HG02852 (cell line): Measurements from ENCODE around the gene MRPS34.

ENCODE experiments used
- ATAC-seq: cut with Tn5 transposase; IDR thresholded peaks from one replicate; pipeline ENCODE4 v1.9.1; 2021; ENCODE audit warnings: mild to moderate bottlenecking, moderate library complexity; ENCODE audit not compliant: unreplicated experiment

The MRPS34 gene

DNA sequence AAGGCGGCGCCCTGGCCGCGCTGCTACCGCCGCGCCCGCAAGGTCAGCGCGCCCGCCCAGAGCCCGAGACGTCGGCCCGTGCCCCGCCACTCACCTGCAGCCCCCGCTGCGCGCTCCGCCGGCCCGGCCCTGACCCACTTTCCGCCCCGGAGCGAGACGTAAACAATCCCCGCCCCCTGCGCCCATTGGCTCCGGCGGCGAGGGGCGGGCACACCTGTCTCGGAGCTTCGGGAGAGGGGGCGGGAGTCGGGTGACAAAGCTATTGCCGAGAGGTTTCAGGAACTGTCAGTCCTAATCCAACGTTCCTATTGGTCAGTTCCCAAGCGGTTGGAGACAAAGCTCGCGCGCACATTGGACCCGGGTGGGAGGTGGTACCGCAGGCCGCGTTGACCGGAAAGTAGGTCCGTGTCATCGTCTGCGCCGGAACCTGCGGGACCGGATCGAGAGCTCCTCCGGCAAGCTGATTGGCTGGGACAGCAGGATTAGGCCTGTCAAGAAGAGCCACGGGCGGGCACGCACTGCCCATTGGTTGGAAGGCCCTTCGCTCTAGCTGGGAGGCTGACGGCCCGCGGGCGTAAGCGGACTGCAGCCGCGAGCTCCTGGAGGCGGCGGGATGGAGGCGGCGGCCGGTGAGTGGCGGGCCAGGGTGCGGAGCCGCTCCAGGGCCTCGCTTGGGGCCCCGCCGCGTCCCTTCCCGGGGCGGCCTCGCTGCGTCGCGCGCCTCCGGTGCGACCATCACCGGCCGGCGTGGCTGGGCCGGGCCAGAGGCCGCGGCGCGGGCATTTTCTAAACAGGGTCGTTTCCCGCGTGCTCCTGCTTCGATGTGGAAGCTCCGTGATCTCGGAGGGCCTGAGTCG, 9.7 kb upstream of the MRPS34 start, which contains the start of the genes NUBP2 and SPSB3:
Gene NUBP2 (plus strand): TSS at position 553 of the 857 bp plus-strand sequence. CDS start 61 bp downstream, at position 614.
Gene SPSB3 (minus strand): TSS at position 164 of the 857 bp plus-strand sequence. CDS start 1,088 bp downstream, outside the sequence.
- peak; percentile 86 for ATAC-seq

DNA sequence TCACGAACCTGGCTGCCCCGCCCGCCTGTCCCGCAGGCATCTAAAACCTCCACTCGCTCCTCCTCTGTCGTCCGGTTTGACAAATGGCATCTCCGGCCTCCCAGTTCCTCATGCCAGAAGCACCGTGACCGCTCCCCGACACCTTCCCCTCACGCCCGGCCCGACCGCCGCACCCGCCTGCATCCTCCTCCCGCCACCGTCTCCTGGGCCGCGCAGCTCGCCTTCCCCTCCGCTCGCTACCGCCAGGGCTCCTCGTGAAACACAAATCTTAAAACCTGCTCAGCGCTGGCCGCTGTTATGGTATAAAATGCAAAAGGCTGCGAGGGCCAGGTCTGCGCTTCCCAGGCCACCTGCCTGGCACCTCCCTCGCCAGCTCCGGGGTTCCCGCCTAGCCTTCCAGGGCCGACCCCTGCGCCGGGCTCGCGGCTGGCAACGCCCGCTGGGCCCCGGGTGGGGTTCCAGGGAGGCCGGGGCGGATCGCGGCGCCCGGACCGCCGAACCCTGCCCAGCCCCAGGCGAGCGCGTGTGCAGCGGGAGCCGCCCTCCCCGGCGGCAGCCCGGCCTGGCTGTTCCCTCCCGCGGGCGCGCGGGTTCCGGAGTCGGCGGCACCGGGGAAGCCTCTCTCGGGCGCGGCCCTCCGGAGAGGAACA, 8.9 kb upstream of the MRPS34 start:
- ATAC-seq, result peak; percentile 5

DNA sequence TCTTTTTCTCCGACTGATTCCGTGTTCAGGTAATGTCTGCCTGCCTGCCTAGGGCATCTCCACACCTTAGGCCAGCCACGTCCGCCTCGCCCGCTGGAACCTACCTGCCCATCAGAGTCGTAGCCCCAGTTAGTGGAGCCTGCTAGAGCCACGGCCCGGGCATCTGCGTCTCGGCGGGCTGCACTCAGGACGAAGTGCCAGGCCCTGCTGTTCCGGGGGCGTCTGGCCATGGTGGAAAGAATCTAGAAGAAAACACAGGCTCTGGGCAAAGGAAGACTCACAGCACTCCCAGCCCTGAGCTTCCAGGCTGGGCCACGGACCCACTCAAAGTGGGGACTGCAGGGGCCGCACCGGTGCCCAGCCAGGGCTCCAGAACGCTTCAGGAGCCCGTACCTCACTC, 8.3 kb upstream of the MRPS34 start:
- no peak for ATAC-seq

DNA sequence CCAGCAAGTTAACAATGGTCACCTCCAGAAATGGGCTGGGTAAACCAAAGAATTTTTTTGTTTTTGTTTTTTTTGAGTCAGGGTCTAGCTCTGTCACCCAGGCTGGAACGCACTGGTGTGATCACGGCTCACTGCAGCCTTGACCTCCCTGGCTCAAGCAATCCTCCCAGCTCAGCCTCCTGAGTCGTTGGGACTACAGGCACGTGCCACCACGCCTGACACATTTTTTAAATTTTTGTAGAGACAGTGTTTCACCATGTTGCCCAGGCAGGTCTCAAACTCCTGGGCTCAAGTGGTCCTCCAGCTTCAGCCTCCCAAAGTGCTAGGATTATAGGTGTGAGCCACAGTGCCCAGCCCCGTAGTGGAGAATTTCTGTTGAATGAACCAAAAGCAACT, 7.7 kb upstream of the MRPS34 start:
- no peak for ATAC-seq

DNA sequence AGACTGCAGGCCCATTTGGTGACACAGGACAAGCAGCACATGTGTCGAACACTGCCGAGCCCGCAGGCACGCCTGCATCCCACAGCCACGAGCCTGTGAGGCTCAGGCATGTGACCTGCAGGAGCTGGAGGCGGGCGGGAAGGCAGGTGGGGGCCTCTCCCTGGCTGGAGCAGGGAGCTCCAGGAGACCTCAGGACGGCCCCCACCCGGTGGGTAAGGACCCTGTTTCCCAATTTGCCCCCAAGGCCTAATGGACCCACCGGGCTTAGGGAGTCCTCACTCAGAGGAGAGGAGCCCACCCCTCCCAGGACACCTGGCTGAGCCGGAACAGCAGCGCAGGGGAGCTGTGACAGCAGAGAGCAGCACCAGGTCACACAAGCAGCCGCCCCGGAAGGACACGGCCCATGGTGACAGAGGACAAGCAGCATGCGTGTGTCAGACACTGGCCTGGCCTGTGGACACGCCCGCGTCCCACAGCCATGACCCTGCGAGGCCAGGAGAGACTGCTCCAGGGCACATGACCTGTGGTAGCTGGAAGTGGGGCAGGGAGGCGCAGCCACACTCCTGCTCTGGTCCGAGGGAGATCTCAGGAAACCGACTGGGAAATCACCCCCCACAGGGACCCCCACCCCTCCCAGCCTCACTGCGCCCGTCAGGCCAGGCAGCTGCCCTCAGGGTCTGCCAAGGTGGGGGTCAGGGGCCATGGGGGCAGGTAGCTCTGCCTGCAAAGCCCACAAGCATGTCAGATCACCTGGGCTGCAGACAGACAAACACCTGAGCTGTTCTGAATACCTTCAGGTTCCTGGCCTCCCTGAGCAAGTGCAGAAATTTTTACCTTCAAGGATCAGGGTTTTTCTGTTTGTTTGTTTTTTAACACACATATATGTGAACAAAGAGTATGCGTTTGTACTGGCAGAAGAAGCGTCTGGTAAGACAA, 7.1 kb upstream of the MRPS34 start:
- ATAC-seq, result no peak

DNA sequence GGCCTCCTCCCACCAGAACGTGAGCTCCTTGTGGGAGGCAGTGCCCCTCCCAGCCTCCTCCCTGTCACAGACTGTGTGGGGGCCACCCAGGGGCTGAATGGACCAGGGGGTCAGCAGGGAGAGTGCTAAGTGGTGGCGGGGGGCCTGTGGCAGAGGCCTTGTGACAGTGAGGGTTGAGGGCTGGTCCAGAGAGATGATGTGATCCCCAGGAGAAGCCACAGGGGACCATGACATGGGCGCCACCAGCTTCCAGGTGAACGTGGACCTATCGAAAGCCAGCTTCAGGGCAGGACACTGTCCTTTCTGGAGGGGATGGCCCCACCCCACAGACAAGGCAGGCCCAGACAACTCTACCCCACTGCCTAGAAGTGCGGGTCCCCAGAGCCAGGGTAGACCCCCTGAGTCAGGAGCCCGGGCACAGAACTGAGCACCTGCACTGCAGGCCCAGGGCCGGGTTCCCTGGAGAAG, 6.3 kb upstream of the MRPS34 start:
- ATAC-seq, result no peak

DNA sequence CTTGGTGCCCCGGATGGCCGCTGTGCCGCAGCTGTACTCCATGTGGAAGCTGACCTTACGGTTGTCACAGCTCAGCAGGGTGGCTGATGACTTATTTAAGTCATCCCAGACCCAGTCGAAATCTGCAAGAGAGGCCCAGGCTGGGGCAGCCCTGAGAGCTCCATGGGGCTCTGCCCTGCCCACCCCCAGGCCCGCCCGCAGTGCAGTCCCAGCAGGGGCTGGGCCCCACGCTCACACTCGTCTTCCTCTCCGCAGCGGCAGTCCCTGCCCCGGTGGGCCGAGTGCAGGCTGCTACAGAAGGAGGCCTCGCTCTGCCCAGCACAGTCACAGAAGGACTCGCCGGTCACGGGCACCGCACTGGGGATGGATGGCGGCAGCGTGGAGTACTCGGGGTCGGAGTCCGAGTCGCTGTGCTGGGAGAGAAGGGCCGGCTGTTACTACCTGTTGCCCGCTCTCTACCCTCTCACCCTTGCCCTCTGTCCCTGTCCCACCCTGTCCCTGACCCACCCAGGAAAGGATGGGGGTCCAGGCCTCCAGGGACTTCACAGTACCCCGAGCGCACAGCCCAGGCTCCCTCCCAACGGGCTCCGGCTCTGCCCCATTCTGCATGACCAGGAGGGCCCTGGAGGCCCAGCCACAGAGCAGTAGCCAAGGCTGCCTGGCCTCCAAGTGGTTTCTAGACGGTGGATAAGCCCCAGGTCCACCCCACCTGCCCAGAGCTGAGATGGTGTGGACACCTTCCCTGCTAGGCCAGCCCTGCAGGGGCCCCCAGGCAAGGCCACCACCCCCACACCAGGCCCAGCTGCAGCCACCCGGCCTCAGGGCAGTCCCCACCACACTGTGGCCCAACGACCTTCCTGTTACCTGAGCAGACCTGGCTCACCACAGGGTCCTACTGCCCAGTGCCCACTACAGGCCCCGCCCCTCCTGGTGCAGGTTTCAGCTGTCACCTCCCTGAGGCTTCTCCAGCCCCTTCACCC, 5.6 kb upstream of the MRPS34 start:
- no peak for ATAC-seq

DNA sequence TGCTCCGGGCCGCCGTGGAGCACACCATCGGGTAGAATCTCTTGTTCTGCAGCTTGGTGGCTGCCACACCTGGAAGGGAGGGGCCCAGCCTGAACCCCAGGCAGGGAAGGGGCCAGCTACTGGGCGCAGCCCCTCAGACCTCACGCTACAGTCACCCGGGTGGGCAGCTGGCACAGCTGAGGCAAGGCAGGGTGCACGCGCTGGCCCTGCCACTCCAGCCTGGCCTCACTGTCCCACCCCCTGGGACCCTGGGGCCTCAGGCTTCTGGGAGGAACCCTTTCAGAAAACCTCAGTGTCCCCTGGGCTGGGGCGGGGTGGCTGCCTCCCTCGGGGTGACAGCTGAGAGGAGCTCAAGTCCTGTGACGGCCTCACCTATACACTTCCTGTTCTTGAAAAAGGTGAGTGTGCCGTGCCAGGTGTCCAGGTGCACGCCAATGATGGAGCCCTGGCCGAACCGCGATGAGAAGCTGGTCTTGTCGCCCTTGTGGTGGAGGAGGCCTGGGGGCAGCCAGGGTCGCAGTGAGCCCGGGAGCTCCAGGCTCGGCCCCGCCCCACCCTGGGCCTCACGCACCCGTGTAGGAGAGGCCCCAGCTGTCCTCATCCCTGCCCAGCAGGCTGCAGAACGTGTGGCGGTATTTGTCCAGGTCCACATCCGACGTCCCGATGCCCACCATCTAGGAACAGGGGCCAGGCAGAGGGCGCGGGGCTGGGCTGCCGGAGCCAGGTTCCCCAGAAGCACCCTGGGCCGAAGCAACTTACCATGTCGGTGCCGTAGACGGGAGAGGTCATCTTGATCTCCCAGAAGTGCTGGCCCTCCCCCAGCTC, 4.7 kb upstream of the MRPS34 start:
- no peak for ATAC-seq

DNA sequence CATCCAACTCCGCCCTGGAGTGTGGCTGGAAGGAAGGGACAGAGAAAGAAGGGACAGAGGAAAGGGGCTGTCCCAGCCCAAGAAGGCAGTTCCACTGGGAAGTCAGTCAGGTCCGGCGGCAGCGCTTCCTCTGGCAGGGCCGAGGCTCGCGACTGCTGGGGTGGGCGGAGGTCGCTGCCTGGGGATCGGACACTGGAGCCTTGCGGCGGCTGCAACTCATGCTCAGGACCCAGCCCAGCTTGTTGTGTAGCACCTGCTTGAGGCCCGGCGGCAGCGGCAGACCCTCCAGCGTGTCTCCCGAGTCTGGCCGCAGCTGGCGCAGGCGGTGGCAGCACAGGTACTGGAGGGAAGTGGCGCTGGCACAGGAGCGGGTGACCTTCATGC, 4.0 kb upstream of the MRPS34 start:
- no peak for ATAC-seq

DNA sequence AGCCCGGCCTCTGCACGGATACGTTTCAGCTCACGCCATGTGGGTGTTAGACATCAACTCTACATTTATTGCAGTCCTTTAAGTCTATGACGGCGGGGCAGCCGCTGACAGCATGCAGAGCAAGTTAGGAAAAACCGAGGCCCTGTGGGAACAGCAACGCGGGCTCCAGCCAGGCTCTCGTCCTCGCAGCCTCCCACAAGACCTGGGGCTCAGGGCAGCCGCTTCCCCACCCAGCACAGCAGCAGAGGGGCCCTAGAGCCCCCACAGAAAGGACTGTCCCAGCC, 3.7 kb upstream of the MRPS34 start:
- no peak for ATAC-seq

DNA sequence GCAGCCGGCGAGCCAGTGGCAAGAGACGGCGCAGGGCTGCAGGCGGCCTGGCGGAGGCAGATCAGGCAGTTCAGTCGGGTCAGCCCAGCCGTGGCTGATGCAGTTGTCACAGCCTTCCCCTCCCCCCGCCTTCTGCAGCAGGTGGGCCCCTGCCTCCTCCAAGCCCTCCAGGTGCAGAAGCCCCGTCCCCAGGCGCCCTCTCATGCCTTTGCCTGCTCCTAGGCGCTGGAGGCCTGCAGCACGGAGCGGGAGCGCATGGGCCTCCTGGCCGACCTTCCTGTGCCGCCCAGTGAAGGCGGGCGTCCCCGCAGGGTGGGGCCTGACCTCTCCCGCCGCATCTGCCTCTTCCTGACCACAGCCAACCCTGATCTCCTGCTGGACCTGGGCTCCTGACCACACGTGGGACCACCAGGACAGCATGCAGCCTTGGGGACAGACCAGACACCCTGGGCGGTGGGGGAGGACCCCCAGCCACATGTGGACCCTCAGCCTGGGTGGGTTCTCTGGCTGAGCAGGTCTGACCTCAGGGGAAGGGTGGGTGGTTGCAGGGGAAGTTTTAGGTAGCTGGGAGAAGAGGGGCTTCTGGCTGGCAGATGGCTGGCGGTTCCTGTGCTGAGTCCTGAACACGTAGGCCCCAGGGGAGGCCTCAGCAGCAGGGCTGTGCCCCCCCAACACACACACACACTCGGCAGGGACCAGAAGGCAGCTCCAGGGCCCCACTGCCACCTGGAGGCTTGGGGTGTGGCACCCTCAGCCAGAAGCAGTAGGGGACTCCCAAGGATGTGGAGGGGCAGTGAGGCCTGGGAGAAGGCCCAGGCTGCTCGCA, 3.1 kb upstream of the MRPS34 start:
- ATAC-seq, result no peak

DNA sequence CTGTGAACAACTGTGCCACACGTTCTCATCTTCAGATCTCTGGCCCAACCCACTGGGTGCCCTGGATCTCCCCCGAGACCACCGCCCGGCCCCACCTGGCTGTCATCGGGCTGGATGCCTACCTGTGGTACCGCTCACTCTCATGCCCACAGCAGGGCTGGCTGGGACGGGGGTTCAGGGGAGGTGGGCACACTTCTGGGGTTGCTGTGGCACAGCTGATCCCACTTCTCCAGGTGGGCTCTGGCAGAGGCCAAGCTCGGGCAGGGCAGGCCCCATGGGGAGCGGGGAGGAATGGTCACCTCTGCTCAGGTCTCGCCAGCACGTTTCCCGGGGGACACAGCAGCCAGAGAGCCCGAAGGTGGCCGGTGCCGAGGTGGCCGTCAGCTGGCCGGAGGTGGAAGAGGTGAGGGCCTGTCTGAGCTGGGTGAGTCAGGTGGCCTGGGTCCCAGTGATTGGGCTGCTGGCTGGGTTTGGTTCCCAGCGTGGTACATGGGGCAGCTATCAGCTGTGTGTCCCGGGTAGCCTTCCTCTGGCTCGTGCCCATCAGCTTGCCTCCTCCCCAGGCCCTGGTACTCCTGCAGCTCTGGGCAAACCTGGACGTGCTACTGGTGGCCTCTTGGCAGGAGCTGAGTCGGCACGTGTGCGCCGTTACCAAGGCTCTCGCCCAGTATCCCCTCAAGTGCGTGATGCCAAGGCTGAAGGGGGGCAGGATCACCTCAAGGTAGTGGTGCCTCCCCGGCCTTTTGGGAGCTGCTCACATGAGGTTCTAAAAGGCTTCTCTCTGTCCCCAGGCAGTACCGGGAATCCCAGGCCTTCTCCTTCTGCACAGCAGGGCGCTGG, 2.3 kb upstream of the MRPS34 start:
- ATAC-seq, result no peak

DNA sequence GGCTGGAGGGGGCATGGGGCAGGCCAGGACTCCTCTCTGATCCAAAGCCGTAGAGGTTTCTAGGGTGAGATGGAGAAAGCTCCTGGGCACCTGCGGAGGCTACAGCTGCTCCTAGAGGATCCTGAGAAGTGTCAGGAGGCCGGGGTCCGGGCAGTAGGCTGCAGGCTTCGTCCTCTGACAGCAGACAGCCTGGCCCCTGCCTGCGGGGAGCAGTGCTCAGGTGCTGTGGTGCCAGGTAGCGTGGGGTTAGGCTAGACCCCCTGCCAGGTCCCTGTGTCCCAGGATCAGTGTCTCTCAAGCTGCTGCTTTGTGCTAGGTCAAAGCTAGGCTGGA, 1.5 kb upstream of the MRPS34 start:
- ATAC-seq, result no peak

DNA sequence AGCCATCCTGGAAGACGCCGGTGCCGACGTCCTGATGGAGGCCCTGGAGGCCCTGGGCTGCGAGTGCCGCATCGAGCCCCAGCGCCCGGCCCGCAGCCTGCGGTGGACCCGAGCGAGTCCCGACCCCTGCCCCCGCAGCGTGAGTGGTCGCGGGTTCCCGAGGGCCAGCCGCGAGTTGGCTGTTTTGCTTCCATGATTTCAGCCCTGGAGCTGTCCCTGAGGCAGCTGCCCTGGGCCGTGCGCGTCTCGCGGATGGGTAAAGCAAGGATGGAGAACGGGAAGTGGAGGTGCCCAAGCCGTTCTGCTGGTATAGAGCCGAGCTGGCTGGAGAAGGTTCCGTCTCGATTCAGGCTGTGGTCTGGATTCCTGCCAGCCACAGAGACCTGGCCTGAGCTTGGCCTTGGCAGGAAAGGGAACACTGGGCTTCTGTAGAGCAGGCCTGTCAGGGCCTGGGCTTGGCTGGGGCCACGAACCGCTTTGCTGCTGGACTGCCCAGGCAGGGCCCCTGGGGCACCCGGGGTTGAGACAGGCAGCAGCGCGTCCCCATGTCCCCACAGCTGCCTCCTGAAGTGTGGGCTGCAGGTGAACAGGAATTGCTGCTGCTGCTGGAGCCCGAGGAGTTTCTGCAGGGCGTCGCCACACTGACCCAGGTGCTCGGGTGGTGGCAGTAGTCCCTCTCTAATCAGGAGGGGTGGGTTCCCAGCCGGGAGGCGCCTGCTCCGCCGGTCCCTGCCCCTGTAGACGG, 941 bp upstream of the MRPS34 start:
- no peak for ATAC-seq

DNA sequence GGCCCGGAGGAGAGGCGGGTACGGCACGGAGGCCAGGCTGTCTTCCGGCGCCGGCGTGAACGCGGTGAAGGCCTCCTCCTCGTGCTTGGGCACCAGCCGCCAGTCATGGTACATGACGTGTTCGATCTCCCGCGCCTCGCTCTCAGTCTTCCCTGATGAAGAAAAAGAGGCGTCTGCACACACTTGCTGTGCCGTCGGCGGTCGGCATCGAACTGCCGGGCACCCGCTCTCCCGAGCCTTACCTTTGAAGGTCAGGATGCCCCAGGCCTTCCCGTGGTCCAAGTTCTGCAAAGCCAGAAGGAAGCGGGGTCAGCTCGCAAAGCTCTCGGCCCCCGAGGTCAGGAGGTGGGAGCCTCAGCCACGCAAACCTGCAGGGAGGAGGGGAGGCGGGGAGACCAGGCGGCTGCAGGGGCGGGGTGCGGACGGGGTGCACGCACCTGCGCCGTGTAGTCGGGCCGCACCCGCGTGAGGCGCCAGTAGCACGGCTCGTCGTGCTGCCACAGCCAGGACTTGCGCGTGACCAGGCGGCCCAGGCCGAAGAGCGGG, 499 bp downstream of the MRPS34 start, which contains the start of gene EME2:
Gene EME2 (plus strand): TSS at position 449 of the 546 bp plus-strand sequence. CDS start 418 bp downstream, outside the sequence.
- ATAC-seq, result peak; percentile 6

DNA sequence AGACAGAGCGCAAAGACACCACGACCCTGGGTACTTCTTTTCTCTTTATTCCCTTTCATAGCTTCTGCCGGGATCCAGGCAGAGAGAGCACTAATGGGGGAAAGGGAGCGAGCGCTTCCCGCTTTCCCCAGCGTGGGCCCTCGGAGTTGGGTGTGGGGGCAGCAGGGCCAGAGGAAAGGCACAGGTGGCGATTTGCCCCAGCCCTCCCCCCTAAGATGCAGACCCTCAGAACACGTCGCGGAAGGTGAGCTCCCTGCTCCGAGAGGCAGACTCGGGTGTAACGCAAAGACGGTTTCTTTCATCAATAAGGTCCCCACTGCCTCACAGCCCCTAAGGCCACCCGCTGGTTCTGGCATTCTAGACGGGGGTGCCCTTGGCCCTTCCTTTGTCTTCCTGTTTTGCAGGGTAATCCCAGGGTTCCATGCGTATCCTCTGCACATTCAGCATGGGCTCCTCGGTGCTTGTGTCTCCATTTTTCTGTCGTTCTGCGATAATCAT, 1.0 kb downstream of the MRPS34 start:
- no peak for ATAC-seq
